Activated naive CD4-positive, alpha-beta T cell treated with anti-CD3 and anti-CD28 coated beads for 36 hours (primary cell): ENCODE results near the gene MACROD2. TPM values are rescaled to one million over a fixed set of nuclear protein-coding genes. Genes with fewer than 3 reads are reported as not detected.
"Not testable (repeated sequence)": the region's sequence is repeated elsewhere in the genome, so short reads cannot be mapped to it uniquely, and the experiment has no call there.

Experiments
- CTCF ChIA-PET: fragments of 350-600 bp; sonication (Branson Sonifier 250); formaldehyde crosslinking; loops from one replicate; lab custom pipeline; 2021; ENCODE audit warnings: antibody characterized with exemption; lab: Charles Lee
- DNase-seq: peaks from one replicate; pipeline ENCODE4 v3.0.0-alpha.2; 2020
- H3K27ac Mint-ChIP-seq: one replicate; pipeline ENCODE4 v1.8.0; 2021; ENCODE audit warnings: mild to moderate bottlenecking, mixed read lengths
- H3K27me3 Mint-ChIP-seq: one replicate; pipeline ENCODE4 v1.8.0; 2021; ENCODE audit warnings: low read depth, mixed read lengths
- H3K36me3 Mint-ChIP-seq: one replicate; pipeline ENCODE4 v1.8.0; 2021; ENCODE audit warnings: low read depth, mixed read lengths
- H3K4me1 Mint-ChIP-seq: one replicate; pipeline ENCODE4 v1.8.0; 2021; ENCODE audit warnings: low read depth, mixed read lengths
- H3K4me3 Mint-ChIP-seq: one replicate; pipeline ENCODE4 v1.8.0; 2021; ENCODE audit warnings: mild to moderate bottlenecking, moderate library complexity, mixed read lengths
- H3K9me3 Mint-ChIP-seq: one replicate; pipeline ENCODE4 v1.8.0; 2021; ENCODE audit warnings: mixed read lengths
- intact Hi-C: fragments of 100-400 bp; cut with micrococcal nuclease; formaldehyde crosslinking; loops from one replicate; pipeline ENCODE4 v1.15.1; 2023
- total RNA-seq, 2 experiments: library from RNA; stranded (reverse); gene quantifications; one replicate each; pipeline ENCODE4 v1.2.3, GENCODE V29; 2021

Gene MACROD2
- total RNA-seq, 2 experiments from 2014 or later: not detected

DNA sequence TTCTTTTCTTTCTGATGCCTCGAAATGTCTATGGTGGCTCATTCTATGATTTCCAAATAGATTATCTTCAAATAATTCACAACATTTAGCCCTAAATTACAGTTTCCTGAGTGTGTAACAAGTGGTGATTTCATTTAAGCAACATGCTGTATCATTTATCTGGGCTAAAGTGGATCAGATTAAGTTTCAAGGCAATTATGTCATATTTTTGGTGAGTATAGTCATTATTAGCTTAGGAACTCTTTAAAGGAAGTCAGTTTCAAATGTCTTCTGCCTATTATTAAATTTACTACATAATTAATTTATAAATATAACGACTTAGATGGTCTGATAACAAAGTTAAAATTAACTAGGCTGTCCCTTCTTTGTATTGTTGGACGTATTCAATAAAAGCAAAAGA is 1190.0 kb downstream of the MACROD2 start:
- no peak overlapping the region for H3K4me3 Mint-ChIP-seq
- no peaks in the 10 kb centered on the region for H3K9me3 Mint-ChIP-seq
- intact Hi-C loops: no loop called here
- H3K27me3 Mint-ChIP-seq: no peaks in the 10 kb centered on the region
- CTCF ChIA-PET: no interaction called here
- DNase-seq: no peak
- H3K36me3 Mint-ChIP-seq: no peaks in the 10 kb centered on the region
- no peaks in the 10 kb centered on the region for H3K4me1 Mint-ChIP-seq
- no peak overlapping the region for H3K27ac Mint-ChIP-seq

- no peaks in the 10 kb centered on the region for H3K27me3 Mint-ChIP-seq
- DNase-seq: no peak
- intact Hi-C loops: no loop called here
- no peaks in the 10 kb centered on the region for H3K9me3 Mint-ChIP-seq
- H3K4me1 Mint-ChIP-seq: no peaks in the 10 kb centered on the region
- no peak overlapping the region for H3K4me3 Mint-ChIP-seq
- CTCF ChIA-PET: no interaction called here
- H3K27ac Mint-ChIP-seq: no peak overlapping the region
- H3K36me3 Mint-ChIP-seq: no peaks in the 10 kb centered on the region
Observed at GRCh38 chr20:15185913-15186312, 1190.6 kb downstream of the MACROD2 start.

DNA sequence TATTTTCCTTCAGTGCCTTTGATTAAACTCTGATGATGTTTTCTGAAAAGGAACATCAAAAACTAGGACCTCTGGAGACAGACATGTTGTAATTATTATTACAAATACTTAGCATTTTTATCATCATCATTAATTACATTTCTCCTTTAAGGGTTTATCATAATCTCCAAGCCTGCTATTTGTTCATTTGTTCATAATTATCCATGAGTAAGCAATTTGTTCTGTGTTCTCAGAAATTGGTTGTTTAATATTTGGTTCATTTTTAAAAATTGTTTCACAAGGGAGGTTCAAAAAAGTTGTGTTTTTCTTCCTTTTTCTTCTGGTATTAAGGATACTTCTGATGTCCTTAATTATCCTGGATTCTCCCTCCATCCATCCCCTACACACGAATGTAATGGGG is 1192.3 kb downstream of the MACROD2 start:
- Mint-ChIP-seq H3K4me3 (no peak overlapping the region), H3K9me3 (no peaks in the 10 kb centered on the region)
- CTCF ChIA-PET: no interaction called here

GRCh38 chr20:15188415-15188814 is 1193.1 kb downstream of the MACROD2 start:
- Mint-ChIP-seq H3K9me3 (no peaks in the 10 kb centered on the region), H3K36me3 (no peaks in the 10 kb centered on the region), H3K27me3 (no peaks in the 10 kb centered on the region), H3K27ac (no peak overlapping the region), H3K4me1 (no peaks in the 10 kb centered on the region), H3K4me3 (no peak overlapping the region)
- DNase-seq: no peak
- intact Hi-C loops: no loop called here
- CTCF ChIA-PET: no interaction called here

More for the DNA sequence above, 1192.3 kb downstream of the MACROD2 start:
- intact Hi-C loops: no loop called here
- Mint-ChIP-seq H3K27ac (no peak overlapping the region), H3K27me3 (no peaks in the 10 kb centered on the region), H3K36me3 (no peaks in the 10 kb centered on the region), H3K4me1 (no peaks in the 10 kb centered on the region)
- DNase-seq: no peak

GRCh38 chr20:15191082-15191723 is 1195.9 kb downstream of the MACROD2 start:
- no peak overlapping the region for H3K27ac Mint-ChIP-seq
- intact Hi-C loops: no loop called here
- H3K9me3 Mint-ChIP-seq: no peaks in the 10 kb centered on the region
- no peak for DNase-seq
- H3K27me3 Mint-ChIP-seq: no peaks in the 10 kb centered on the region
- no peaks in the 10 kb centered on the region for H3K36me3 Mint-ChIP-seq
- no peaks in the 10 kb centered on the region for H3K4me1 Mint-ChIP-seq
- no peak overlapping the region for H3K4me3 Mint-ChIP-seq
- CTCF ChIA-PET: no interaction called here

- no peaks in the 10 kb centered on the region for H3K27me3 Mint-ChIP-seq
- peaks cover 2% of the 10 kb centered on the region for H3K4me1 Mint-ChIP-seq
- H3K27ac Mint-ChIP-seq: no peak overlapping the region
- no peak overlapping the region for H3K4me3 Mint-ChIP-seq
- DNase-seq: no peak
- intact Hi-C loops: no loop called here
- H3K36me3 Mint-ChIP-seq: no peaks in the 10 kb centered on the region
- no peaks in the 10 kb centered on the region for H3K9me3 Mint-ChIP-seq
- CTCF ChIA-PET: no interaction called here
Observed at GRCh38 chr20:15195378-15195777, 1200.1 kb downstream of the MACROD2 start.

GRCh38 chr20:15196547-15197255 is 1201.4 kb downstream of the MACROD2 start:
- Mint-ChIP-seq H3K27me3 (no peaks in the 10 kb centered on the region), H3K27ac (no peak overlapping the region), H3K36me3 (no peaks in the 10 kb centered on the region), H3K4me1 (peaks cover 2% of the 10 kb centered on the region), H3K4me3 (no peak overlapping the region), H3K9me3 (no peaks in the 10 kb centered on the region)
- CTCF ChIA-PET: no interaction called here
- intact Hi-C loops: no loop called here
- DNase-seq: no peak

GRCh38 chr20:15198017-15198416 is 1202.7 kb downstream of the MACROD2 start:
- H3K4me3 Mint-ChIP-seq, DNase-seq, H3K36me3 Mint-ChIP-seq, H3K9me3 Mint-ChIP-seq, H3K27me3 Mint-ChIP-seq, H3K27ac Mint-ChIP-seq, CTCF ChIA-PET, H3K4me1 Mint-ChIP-seq, intact Hi-C loops: not testable (repeated sequence)

DNA sequence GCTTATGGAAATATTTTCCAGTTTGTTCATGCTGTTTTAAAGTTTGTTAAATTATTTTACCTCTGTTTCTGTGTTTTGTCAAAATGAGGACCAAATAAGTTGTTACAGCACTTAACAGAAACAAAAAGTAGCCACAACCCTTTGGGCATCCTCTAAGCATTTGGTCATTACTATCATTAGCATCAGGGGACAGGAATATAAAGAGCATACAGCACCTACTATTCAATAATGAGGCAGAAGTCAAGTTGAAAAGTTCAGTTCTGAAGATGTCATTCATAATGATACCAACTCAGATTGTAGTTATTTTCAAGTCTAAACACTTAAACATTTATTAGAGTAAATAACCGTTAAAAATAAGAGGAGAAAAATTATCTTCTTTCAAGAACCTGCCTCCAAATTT is 1204.4 kb downstream of the MACROD2 start:
- Mint-ChIP-seq H3K27me3 (no peaks in the 10 kb centered on the region), H3K9me3 (peaks cover 5% of the 10 kb centered on the region), H3K36me3 (no peaks in the 10 kb centered on the region), H3K4me3 (no peak overlapping the region), H3K4me1 (peaks cover 2% of the 10 kb centered on the region), H3K27ac (no peak overlapping the region)
- DNase-seq: no peak
- CTCF ChIA-PET: no interaction called here
- intact Hi-C loops: loop anchor here (2.0 kb wide), 1 partner anchor 45 kb away; no protein-coding TSS in a partner anchor

DNA sequence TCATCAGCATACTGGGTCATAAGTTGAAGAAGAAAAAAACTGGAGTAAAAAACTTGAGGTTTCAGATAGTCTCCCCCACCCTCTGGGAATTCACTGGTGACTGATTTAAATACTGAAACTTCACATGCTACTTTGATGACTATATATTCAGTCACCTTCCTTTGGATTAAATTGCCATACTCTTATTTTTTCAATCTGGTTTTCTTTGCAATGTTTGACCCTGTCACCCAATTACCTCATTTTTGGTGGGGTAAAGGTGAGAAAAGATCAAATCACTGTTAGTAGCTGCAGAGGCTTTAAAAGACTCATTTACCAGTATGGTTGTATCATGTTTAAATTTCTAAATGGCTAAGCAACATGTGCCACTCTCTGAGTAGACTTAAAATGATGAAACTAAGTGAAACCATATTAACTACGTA is 1204.8 kb downstream of the MACROD2 start:
- Mint-ChIP-seq H3K4me3 (no peak overlapping the region), H3K36me3 (no peaks in the 10 kb centered on the region), H3K9me3 (peaks cover 5% of the 10 kb centered on the region), H3K4me1 (peaks cover 2% of the 10 kb centered on the region), H3K27ac (no peak overlapping the region), H3K27me3 (no peaks in the 10 kb centered on the region)
- intact Hi-C loops: loop anchor here (2.0 kb wide), 1 partner anchor 45 kb away; no protein-coding TSS in a partner anchor
- CTCF ChIA-PET: no interaction called here
- no peak for DNase-seq

DNA sequence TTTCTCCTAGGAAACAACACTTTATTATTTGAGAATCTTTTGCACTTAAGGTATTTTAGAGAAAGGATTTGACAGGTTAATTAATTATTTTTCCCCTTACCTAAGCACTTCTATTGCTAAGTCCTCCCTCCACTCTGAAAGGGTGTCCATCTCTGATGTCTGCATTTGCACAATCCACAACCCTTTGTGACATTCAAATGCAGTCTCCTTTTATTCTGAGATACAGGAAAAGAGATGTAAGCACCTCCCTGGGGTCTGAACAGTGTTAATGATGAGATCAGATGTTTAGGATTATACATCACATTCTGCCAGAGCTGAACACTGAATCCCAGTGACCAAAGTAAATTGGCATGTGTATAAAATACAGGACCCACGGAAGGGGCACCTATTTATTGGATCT is 1206.3 kb downstream of the MACROD2 start:
- Mint-ChIP-seq H3K4me3 (no peak overlapping the region), H3K4me1 (peaks cover 2% of the 10 kb centered on the region), H3K27me3 (no peaks in the 10 kb centered on the region), H3K27ac (no peak overlapping the region), H3K9me3 (peaks cover 5% of the 10 kb centered on the region), H3K36me3 (no peaks in the 10 kb centered on the region)
- intact Hi-C loops: loop anchor here (2.0 kb wide), 1 partner anchor 47 kb away; no protein-coding TSS in a partner anchor
- DNase-seq: no peak
- CTCF ChIA-PET: no interaction called here

DNA sequence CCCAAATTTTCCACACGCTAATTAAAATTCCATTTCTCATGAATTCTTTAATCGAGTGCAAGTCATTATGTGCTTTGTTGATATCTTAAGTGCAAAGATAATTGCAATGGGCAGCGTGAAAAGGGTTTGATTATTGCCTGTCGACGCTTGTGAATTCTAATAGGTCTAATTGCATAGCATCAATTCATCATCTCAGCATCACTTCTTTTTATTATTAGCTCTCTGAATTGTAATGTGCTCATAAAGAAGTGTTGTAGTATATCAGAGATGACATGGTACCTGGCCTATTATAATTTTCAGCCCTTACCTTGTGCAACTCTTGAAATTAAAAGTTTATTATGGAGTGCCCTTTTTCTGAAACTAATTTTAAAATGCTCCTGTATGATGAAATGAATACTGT is 1208.9 kb downstream of the MACROD2 start:
- H3K4me1 Mint-ChIP-seq: peaks cover 2% of the 10 kb centered on the region
- H3K36me3 Mint-ChIP-seq: peaks cover 2% of the 10 kb centered on the region
- no peaks in the 10 kb centered on the region for H3K27me3 Mint-ChIP-seq
- H3K4me3 Mint-ChIP-seq: no peak overlapping the region
- CTCF ChIA-PET: no interaction called here
- H3K9me3 Mint-ChIP-seq: peaks cover 17% of the 10 kb centered on the region
- intact Hi-C loops: no loop called here
- DNase-seq: no peak
- no peak overlapping the region for H3K27ac Mint-ChIP-seq

DNA sequence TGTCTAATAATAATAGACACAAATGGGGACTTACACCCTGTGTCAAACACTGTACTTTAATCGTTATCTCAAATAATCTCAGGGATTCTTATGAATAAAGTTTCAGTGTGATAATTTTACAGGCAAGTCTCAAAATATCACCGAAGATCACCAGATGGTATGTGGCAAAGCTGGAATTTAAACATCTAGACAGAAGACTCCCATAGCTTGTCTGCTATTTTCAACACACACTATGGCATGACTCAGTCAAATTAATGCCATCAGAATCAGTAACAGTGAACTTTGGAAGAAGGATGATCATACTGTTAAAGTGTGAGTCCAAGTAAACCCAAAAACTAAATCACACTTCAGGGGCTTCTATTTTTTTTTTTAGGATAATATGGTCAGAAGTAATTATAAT is 1209.7 kb downstream of the MACROD2 start:
- Mint-ChIP-seq H3K27ac (no peak overlapping the region), H3K27me3 (no peaks in the 10 kb centered on the region), H3K4me3 (no peak overlapping the region), H3K9me3 (peaks cover 17% of the 10 kb centered on the region), H3K4me1 (no peaks in the 10 kb centered on the region), H3K36me3 (peaks cover 2% of the 10 kb centered on the region)
- intact Hi-C loops: no loop called here
- CTCF ChIA-PET: no interaction called here
- no peak for DNase-seq
